Stomach (tissue), 4 donors: ENCODE results near the gene PEX10.

ENCODE experiments used
- CTCF ChIP-seq, 7 experiments: fragments of 450-650 bp in 4 of 7; fragments of 200-600 bp in 3 of 7; sonication (generic) in 3 of 7; IDR thresholded peaks; one replicate each; pipeline ENCODE4 v1.5.1; 2016 to 2019; ENCODE audit warnings: antibody characterized with exemption in 7 of 7, control low read depth in 2 of 7, mild to moderate bottlenecking in 1 of 7
- EP300 ChIP-seq: sonication (generic); formaldehyde crosslinking; IDR thresholded peaks from one replicate; pipeline ENCODE4 v1.6.1; 2017; ENCODE audit warnings: antibody characterized with exemption
- POLR2A ChIP-seq, 4 donors: fragments of 450-650 bp; IDR thresholded peaks; one replicate each; pipeline ENCODE4 v1.6.1; 2016; ENCODE audit warnings: antibody characterized with exemption in 4 of 4, control low read depth in 2 of 4, mild to moderate bottlenecking in 1 of 4, moderate library complexity in 1 of 4
- POLR2AphosphoS5 ChIP-seq, 3 donors: sonication (generic); formaldehyde crosslinking; IDR thresholded peaks; one replicate each; pipeline ENCODE4 v1.6.1; 2016; ENCODE audit warnings: antibody characterized with exemption in 3 of 3

- TF ChIP-seq CTCF (IDR thresholded peaks at IDR 0.05) (no peak), POLR2A (IDR thresholded peaks at IDR 0.05) (no peak), POLR2AphosphoS5 (IDR thresholded peaks at IDR 0.05) (no peak), EP300 (no peak)
These were observed 57.6 kb downstream of the PEX10 start for GRCh38 chr1:2354511-2355372.
